GM12878 (cell line): ENCODE data around the gene UBE2E3. TPM values are rescaled to one million over a fixed set of nuclear protein-coding genes. Genes with fewer than 3 reads are reported as not detected.
A peak's percentile ranks its signal among the peaks of the same experiment; 100 is the strongest.

Source experiments
- ATAC-seq: fragments of 200-7000 bp; cut with Tn5 transposase; 3 replicates; pipeline ENCODE4 v1.9.1; 2020; ENCODE audit warnings: mild to moderate bottlenecking, moderate library complexity
- BruUV-seq: library from RNA; stranded (reverse); fragments of 400-500 nt; replicated peaks from 2 replicates; lab custom pipeline; 2021; lab: Mats Ljungman, UMichigan
- CTCF ChIA-PET: fragments of 300-600 bp; sonication (Branson Sonifier 250); formaldehyde crosslinking; extraction: SDS; loops from one replicate; lab custom pipeline; 2021; ENCODE audit warnings: inconsistent platforms; lab: Yijun Ruan, JAX
- POLR2A ChIA-PET: fragments of 350-600 bp; formaldehyde crosslinking; extraction: SDS; loops from one replicate; lab custom pipeline; 2021; ENCODE audit warnings: inconsistent platforms; lab: Charles Lee
- RAD21 ChIA-PET: fragments of 300-600 bp; sonication (Branson Sonifier 250); formaldehyde crosslinking; loops from one replicate; lab custom pipeline; 2023; ENCODE audit warnings: antibody characterized with exemption; ENCODE audit not compliant: unreplicated experiment; lab: Charles Lee
- SMC1A ChIA-PET: fragments of 300-600 bp; sonication (Branson Sonifier 250); formaldehyde crosslinking; loops from one replicate; lab custom pipeline; 2023; ENCODE audit not compliant: unreplicated experiment, uncharacterized antibody; lab: Charles Lee
- DNase-seq: peaks from one replicate; pipeline ENCODE4 v3.0.0-alpha.2; 2011; ENCODE audit warnings: low read depth, low spot score
- FAIRE-seq: peaks from 3 replicates; lab custom pipeline; 2011; peaks lifted over from hg19 to GRCh38; lab: Jason Lieb, UNC
- H2AFZ ChIP-seq: 2 replicates; pipeline ENCODE4 v1.6.0; 2011; ENCODE audit warnings: low read depth, low read length, control low read depth; ENCODE audit not compliant: control insufficient read depth
- H3K27ac ChIP-seq: 2 replicates; pipeline ENCODE4 v1.5.1; 2011; ENCODE audit warnings: control low read depth; ENCODE audit not compliant: control insufficient read depth, insufficient read depth
- H3K27me3 ChIP-seq, 2 experiments: replicated peaks in 1 of 2; 2 replicates each; pipeline versions ENCODE4 v1.6.0 to v1.6.1; 2011; ENCODE audit warnings: low read length in 1 of 2; ENCODE audit not compliant: control insufficient read depth in 2 of 2, insufficient read depth in 2 of 2
- H3K36me3 ChIP-seq, 2 experiments: 2 replicates each; pipeline ENCODE4 v1.5.1; 2011; ENCODE audit warnings: low read length in 1 of 2; ENCODE audit not compliant: control insufficient read depth in 2 of 2, insufficient read depth in 2 of 2
- H3K4me1 ChIP-seq: 2 replicates; pipeline ENCODE4 v1.6.1; 2011; ENCODE audit warnings: mild to moderate bottlenecking, low read length, moderate library complexity, mixed read lengths; ENCODE audit not compliant: control insufficient read depth, insufficient read depth
- H3K4me2 ChIP-seq: 2 replicates; pipeline ENCODE4 v1.6.0; 2011; ENCODE audit warnings: control low read depth; ENCODE audit not compliant: control insufficient read depth, insufficient read depth
- H3K4me3 ChIP-seq: fragments of 200-600 bp; sonication (generic); 2 replicates; pipeline ENCODE4 v1.5.1; 2016
- H3K79me2 ChIP-seq: 2 replicates; pipeline ENCODE4 v1.6.0; 2011; ENCODE audit warnings: low read length; ENCODE audit not compliant: control insufficient read depth, insufficient read depth
- H3K9ac ChIP-seq: 2 replicates; pipeline ENCODE4 v1.8.0; 2011; ENCODE audit warnings: low read length, control low read depth, mixed read lengths; ENCODE audit not compliant: control insufficient read depth, insufficient read depth
- H3K9me3 ChIP-seq: replicated peaks from 3 replicates; pipeline ENCODE4 v1.5.1; 2011; ENCODE audit warnings: mild to moderate bottlenecking, low read length; ENCODE audit not compliant: control insufficient read depth, insufficient read depth
- H4K20me1 ChIP-seq: 2 replicates; pipeline ENCODE4 v1.6.0; 2011; ENCODE audit not compliant: control insufficient read depth, insufficient read depth
- BCL11A ChIP-seq: IDR thresholded peaks from 2 replicates; pipeline ENCODE4 v1.6.1; 2011; ENCODE audit warnings: low read depth, low read length
- CHD2 ChIP-seq: IDR thresholded peaks from 2 replicates; pipeline ENCODE4 v1.6.1; 2011; ENCODE audit warnings: low read depth, low read length, improper control_type of control experiment, borderline replicate concordance
- CTCF ChIP-seq, 3 experiments: IDR thresholded peaks in 2 of 3; conservative IDR thresholded peaks in 1 of 3; 2 replicates each; pipeline ENCODE4 v1.5.1; 2011; ENCODE audit warnings: low read depth in 3 of 3, low read length in 3 of 3, mild to moderate bottlenecking in 3 of 3, control low read depth in 2 of 3, moderate library complexity in 2 of 3, inconsistent platforms in 1 of 3, mixed read lengths in 1 of 3; ENCODE audit not compliant: control insufficient read depth in 2 of 3, insufficient read depth in 1 of 3; ENCODE audit errors: extremely low read depth in 1 of 3
- FOXM1 ChIP-seq: IDR thresholded peaks from 2 replicates; pipeline ENCODE4 v1.6.1; 2012; ENCODE audit warnings: low read depth, mild to moderate bottlenecking, inconsistent platforms, low read length, moderate library complexity
- GABPA ChIP-seq: IDR thresholded peaks from 2 replicates; pipeline ENCODE4 v1.6.1; 2014; ENCODE audit warnings: antibody characterized with exemption, low read depth, mild to moderate bottlenecking, inconsistent platforms
- HDGF ChIP-seq: fragments of 450-650 bp; IDR thresholded peaks from 2 replicates; pipeline ENCODE4 v1.6.1; 2016; ENCODE audit warnings: antibody characterized with exemption
- IRF4 ChIP-seq: IDR thresholded peaks from 2 replicates; pipeline ENCODE4 v1.6.1; 2011; ENCODE audit warnings: low read depth, low read length
- KDM1A ChIP-seq: fragments of 200-600 bp; sonication (generic); IDR thresholded peaks from 2 replicates; pipeline ENCODE4 v1.6.1; 2016; ENCODE audit warnings: borderline replicate concordance
- MXI1 ChIP-seq: fragments of 150-350 bp; IDR thresholded peaks from 2 replicates; pipeline ENCODE4 v1.6.1; 2011; ENCODE audit warnings: low read depth, mild to moderate bottlenecking, inconsistent platforms, low read length, improper control_type of control experiment
- NR2C2 ChIP-seq: IDR thresholded peaks from 2 replicates; pipeline ENCODE4 v1.6.1; 2011; ENCODE audit warnings: borderline replicate concordance, low read depth; ENCODE audit not compliant: control insufficient read depth, insufficient read length
- PAX5 ChIP-seq: IDR thresholded peaks from 2 replicates; pipeline ENCODE4 v1.6.1; 2011; ENCODE audit warnings: low read depth, low read length, borderline replicate concordance
- RAD21 ChIP-seq: IDR thresholded peaks from 2 replicates; pipeline ENCODE4 v1.6.1; 2011; ENCODE audit warnings: mild to moderate bottlenecking, low read depth, low read length, moderate library complexity; ENCODE audit not compliant: insufficient read depth
- RUNX3 ChIP-seq: IDR thresholded peaks from 2 replicates; pipeline ENCODE4 v1.6.1; 2012; ENCODE audit warnings: low read length, inconsistent platforms
- SPI1 ChIP-seq: IDR thresholded peaks from 2 replicates; pipeline ENCODE4 v1.6.1; 2011; ENCODE audit warnings: low read depth, mild to moderate bottlenecking, low read length, moderate library complexity, borderline replicate concordance; ENCODE audit not compliant: insufficient read depth
- STAT3 ChIP-seq: IDR thresholded peaks from 2 replicates; pipeline ENCODE4 v1.6.1; 2011; ENCODE audit warnings: low read depth, low read length, improper control_type of control experiment
- ZNF207 ChIP-seq: fragments of 450-650 bp; IDR thresholded peaks from 2 replicates; pipeline ENCODE4 v1.6.1; 2014; ENCODE audit warnings: antibody characterized with exemption, mild to moderate bottlenecking, borderline replicate concordance
- WGBS: methylation state at CpG from one replicate; pipeline ENCODE4 v1.1.6; 2016; ENCODE audit warnings: low lambda C conversion rate; ENCODE audit not compliant: insufficient replicate concordance, insufficient coverage; ENCODE audit errors: missing lambda C conversion rate; 5-methylcytosine and 5-hydroxymethylcytosine counted together
- in situ Hi-C: fragments of 300-500 bp; cut with MboI; formaldehyde crosslinking; loops from 9 replicates; pipeline ENCODE4 v1.14.3; 2018; ENCODE audit warnings: mixed read lengths
- intact Hi-C: fragments of 100-400 bp; cut with micrococcal nuclease; formaldehyde crosslinking; loops from one replicate; pipeline ENCODE4 v1.14.2; 2022; ENCODE audit not compliant: unreplicated experiment
- polyA plus RNA-seq, 11 experiments: library from polyadenylated mRNA; depleted of rRNA in 4 of 11; unstranded in 6 of 11; stranded (reverse) in 5 of 11; fragments of >200 nt; fragmentation: Nextera tagmentation in 4 of 11; fragmentation: Illumina TruSeq in 1 of 11; extraction: Ambion mirVana in 4 of 11; extraction: Trizol in 1 of 11; gene quantifications; 1 replicate in 1 of 11; 2 replicates in 10 of 11; pipeline versions ENCODE4 v1.2.1 to v1.2.3, GENCODE V29; 2011 to 2016; ENCODE audit warnings: inconsistent platforms in 2 of 11, missing spikeins in 2 of 11, low read depth in 1 of 11
- total RNA-seq, 4 experiments: library from RNA; depleted of rRNA in 3 of 4; stranded (reverse); fragments of >200 nt in 3 of 4; fragmentation: Illumina TruSeq in 1 of 4; extraction: Trizol in 1 of 4; gene quantifications; 2 replicates each; pipeline versions ENCODE4 v1.2.1 to v1.2.3, GENCODE V29; 2013 to 2021

Gene UBE2E3
- total and polyA plus RNA-seq, 10 of the 15 experiments (the other 5 are each of a cell fraction or from before 2014, with no cell fraction given) = 14.9 to 50.0 (median 26.2) TPM

GRCh38 chr2:180992994-180993393, 12.6 kb downstream of the UBE2E3 start:
- Histone ChIP-seq H3K79me2 (peaks cover under 1% of the 10 kb centered on the region), H3K27ac (no peak overlapping the region)
- POLR2A ChIA-PET = no interaction called here

More at GRCh38 chr2:180992994-180993393, 12.6 kb downstream of the UBE2E3 start:
- H2AFZ ChIP-seq = no peak overlapping the region
- no peak for FAIRE-seq
- 77% methylated on average over 2 of the region's 2 CpGs for WGBS
- H3K36me3 ChIP-seq = no peaks in the 10 kb centered on the region; a peak in 1 of 4 replicates
- CTCF ChIA-PET = interaction anchor here (0.7 to 3.1 kb wide), 7 partner anchors 8 to 69 kb away, joined by 3 to 27 read pairs (median 5); partner anchors contain the start of gene UBE2E3
- in situ Hi-C loops = no loop called here
- no peak overlapping the region for H3K9ac ChIP-seq
- TF ChIP-seq SPI1 (peak; percentile 46; the same call in 1 of the 2 replicates), IRF4 (no peak), RAD21 (0 out of 2 replicates have a peak, but pooled peaks have one; percentile 18), CHD2 (no peak), HDGF (no peak), ZNF207 (no peak), NR2C2 (no peak), KDM1A (no peak), CTCF (IDR thresholded peaks at IDR 0.05 in 2 of 3, conservative IDR thresholded peaks at IDR 0.05 in 1 of 3; ENCODE audit: control insufficient read depth in 2 of 3, extremely low read depth in 1 of 3, insufficient read depth in 1 of 3, low read depth in 3 of 3, low read length in 3 of 3) (peak in 1 of 3 experiments; percentile 28; a peak in 1 of 6 replicates), STAT3 (no peak), GABPA (no peak), PAX5 (no peak), FOXM1 (no peak), RUNX3 (no peak), MXI1 (no peak), BCL11A (no peak)
- TF ChIP-seq, all 136 proteins: peak for 3
- no peak for DNase-seq
- intact Hi-C loops = no loop called here
- no peak for ATAC-seq
- Histone ChIP-seq H3K9me3 (no peaks in the 10 kb centered on the region), H4K20me1 (no peaks in the 10 kb centered on the region), H3K4me3 (no peak overlapping the region), H3K4me1 (peaks cover 12% of the 10 kb centered on the region), H3K27me3 (no peaks in the 10 kb centered on the region), H3K4me2 (no peak overlapping the region)
- no TSS peak for BruUV-seq
- ChIA-PET SMC1A (interaction anchor here (0.7 to 2.4 kb wide), 8 partner anchors 9 to 66 kb away, joined by 3 to 14 read pairs (median 4); no protein-coding TSS in a partner anchor), RAD21 (interaction anchor here (1.1 to 1.3 kb wide), 3 partner anchors 13 to 68 kb away, joined by 5 to 7 read pairs (median 6); no protein-coding TSS in a partner anchor)
